ENCODE measurements around the gene MAPKAP1.

The MAPKAP1 gene

DNA sequence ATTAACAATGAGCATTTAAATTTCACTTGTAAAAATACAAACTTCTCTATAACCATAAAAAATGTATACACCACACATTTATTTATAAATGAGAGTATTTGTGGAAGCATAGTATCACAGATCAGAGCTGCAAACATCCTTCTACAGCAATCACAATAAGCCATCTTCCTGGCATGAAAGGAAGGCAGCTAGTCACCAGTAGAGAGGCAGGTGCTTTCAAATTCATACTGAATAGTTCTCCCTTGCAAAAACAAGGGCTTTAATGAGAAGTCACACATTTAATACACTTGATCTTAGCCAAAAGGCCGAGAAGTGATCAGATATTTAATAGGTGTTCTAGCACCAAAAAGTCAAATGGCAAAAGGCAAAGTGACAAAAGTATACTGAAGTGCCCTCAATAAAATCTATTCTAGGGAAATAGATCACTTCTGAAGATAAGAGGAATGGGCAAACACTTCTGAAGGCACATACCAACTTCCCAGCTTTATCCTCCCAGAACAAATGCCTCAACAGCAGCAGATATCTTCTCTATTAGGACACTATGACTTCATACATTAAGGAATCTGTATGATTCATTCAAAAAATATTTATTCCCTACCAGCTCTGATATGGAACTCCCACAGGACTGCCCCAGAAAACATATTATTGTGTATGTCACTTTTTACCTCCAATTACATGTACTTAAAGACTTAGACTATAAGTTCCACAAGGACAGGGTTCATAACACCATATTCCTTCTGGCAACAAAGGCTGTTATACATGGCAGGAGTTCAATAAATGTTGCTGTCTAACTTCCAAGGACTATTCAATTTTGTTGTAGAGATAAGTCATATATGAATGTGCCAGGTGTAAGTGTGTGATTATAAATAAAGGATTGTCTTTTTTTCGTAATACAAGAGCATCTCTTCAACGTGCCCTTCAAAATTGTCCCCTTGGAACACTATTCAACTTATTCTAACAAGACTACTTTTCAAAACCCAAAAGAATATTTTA, 31.7 kb downstream of the MAPKAP1 start:
- TF ChIP-seq SIN3A (IDR thresholded peaks at IDR 0.05; ENCODE audit: borderline replicate concordance, insufficient read depth, low read length) (no peak), FOXP2 (optimal IDR thresholded peaks at IDR 0.05; ENCODE audit: borderline replicate concordance, extremely low read depth, extremely low read length, insufficient read depth) (no peak), POLR2AphosphoS5 (IDR thresholded peaks at IDR 0.05; ENCODE audit: low read depth, low read length) (no peak), TAF1 (IDR thresholded peaks at IDR 0.05; ENCODE audit: borderline replicate concordance, insufficient read depth, low read length) (no peak)
- TF ChIP-seq, protein P1, sequence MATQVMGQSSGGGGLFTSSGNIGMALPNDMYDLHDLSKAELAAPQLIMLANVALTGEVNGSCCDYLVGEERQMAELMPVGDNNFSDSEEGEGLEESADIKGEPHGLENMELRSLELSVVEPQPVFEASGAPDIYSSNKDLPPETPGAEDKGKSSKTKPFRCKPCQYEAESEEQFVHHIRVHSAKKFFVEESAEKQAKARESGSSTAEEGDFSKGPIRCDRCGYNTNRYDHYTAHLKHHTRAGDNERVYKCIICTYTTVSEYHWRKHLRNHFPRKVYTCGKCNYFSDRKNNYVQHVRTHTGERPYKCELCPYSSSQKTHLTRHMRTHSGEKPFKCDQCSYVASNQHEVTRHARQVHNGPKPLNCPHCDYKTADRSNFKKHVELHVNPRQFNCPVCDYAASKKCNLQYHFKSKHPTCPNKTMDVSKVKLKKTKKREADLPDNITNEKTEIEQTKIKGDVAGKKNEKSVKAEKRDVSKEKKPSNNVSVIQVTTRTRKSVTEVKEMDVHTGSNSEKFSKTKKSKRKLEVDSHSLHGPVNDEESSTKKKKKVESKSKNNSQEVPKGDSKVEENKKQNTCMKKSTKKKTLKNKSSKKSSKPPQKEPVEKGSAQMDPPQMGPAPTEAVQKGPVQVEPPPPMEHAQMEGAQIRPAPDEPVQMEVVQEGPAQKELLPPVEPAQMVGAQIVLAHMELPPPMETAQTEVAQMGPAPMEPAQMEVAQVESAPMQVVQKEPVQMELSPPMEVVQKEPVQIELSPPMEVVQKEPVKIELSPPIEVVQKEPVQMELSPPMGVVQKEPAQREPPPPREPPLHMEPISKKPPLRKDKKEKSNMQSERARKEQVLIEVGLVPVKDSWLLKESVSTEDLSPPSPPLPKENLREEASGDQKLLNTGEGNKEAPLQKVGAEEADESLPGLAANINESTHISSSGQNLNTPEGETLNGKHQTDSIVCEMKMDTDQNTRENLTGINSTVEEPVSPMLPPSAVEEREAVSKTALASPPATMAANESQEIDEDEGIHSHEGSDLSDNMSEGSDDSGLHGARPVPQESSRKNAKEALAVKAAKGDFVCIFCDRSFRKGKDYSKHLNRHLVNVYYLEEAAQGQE (IDR thresholded peaks at IDR 0.05; ENCODE audit: insufficient read depth in 1 of 2, low read depth in 2 of 2, low read length in 2 of 2), result no peak

DNA sequence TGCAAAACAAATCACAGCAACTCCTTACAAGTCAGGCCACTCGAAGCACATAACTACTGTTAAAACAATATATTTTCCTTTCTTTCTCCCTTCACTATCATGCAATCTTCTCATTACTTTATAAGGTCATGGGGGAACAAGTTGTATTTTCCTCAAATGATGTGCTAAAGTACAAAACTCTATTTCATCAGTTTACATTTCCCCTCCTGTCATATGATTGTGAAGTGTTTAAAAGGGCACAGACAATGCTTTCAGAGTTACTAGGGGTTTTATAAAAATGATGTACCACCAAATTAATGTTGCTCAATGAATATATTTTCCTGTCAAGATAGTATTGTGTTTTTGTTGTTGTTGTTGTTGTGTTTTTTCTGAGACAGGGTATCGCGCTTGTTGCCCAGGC, 34.1 kb downstream of the MAPKAP1 start:
- TF ChIP-seq POLR2AphosphoS5 (IDR thresholded peaks at IDR 0.05; ENCODE audit: low read depth, low read length) (no peak), TAF1 (IDR thresholded peaks at IDR 0.05; ENCODE audit: borderline replicate concordance, insufficient read depth, low read length) (no peak), FOXP2 (optimal IDR thresholded peaks at IDR 0.05; ENCODE audit: borderline replicate concordance, extremely low read depth, extremely low read length, insufficient read depth) (no peak), SIN3A (IDR thresholded peaks at IDR 0.05; ENCODE audit: borderline replicate concordance, insufficient read depth, low read length) (no peak)
- TF ChIP-seq, protein P1 (IDR thresholded peaks at IDR 0.05; ENCODE audit: insufficient read depth in 1 of 2, low read depth in 2 of 2, low read length in 2 of 2), result no peak

DNA sequence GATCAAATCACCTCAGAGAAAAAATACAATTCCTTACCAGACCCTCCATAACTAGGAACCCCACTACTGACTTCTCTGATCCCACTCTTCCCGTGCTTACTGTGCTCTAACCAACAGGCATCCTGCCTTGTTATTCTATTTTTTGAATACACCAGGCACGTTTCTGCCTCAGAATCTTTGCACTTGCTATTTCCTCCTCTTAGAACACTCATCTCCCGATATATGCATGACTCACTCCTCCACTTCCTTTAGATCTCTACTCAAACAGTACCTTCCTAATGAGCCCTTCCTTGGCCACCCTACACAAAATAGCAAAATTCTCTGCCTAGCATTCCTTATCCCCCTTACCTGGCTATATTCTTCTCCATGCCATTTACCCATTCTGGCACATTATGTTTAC, 43.9 kb downstream of the MAPKAP1 start:
- TF ChIP-seq TAF1 (IDR thresholded peaks at IDR 0.05; ENCODE audit: borderline replicate concordance, insufficient read depth, low read length) (no peak), FOXP2 (optimal IDR thresholded peaks at IDR 0.05; ENCODE audit: borderline replicate concordance, extremely low read depth, extremely low read length, insufficient read depth) (no peak), POLR2AphosphoS5 (IDR thresholded peaks at IDR 0.05; ENCODE audit: low read depth, low read length) (no peak), SIN3A (IDR thresholded peaks at IDR 0.05; ENCODE audit: borderline replicate concordance, insufficient read depth, low read length) (no peak)
- TF ChIP-seq, protein P1 (IDR thresholded peaks at IDR 0.05; ENCODE audit: insufficient read depth in 1 of 2, low read depth in 2 of 2, low read length in 2 of 2), result no peak

DNA sequence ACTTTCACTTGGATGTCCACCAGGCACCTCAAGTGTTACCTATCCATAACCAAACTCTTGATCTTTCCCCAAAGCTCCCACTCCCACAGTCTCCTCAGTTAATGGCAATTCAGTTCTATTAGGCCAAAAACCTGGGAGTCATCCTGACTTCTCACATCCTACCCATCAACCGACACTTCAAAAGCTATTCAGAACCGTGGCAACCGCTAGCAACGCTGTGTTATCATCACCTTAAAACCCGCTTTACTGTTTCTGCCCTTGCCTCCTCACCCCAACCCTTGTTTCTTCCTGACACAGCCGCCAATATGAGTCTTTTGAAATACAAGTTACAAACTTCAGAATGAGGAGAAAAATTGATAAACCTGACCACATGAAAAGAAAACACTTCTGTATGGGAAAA, 46.5 kb downstream of the MAPKAP1 start:
- TF ChIP-seq SIN3A (IDR thresholded peaks at IDR 0.05; ENCODE audit: borderline replicate concordance, insufficient read depth, low read length) (no peak), TAF1 (IDR thresholded peaks at IDR 0.05; ENCODE audit: borderline replicate concordance, insufficient read depth, low read length) (no peak), POLR2AphosphoS5 (IDR thresholded peaks at IDR 0.05; ENCODE audit: low read depth, low read length) (no peak), FOXP2 (optimal IDR thresholded peaks at IDR 0.05; ENCODE audit: borderline replicate concordance, extremely low read depth, extremely low read length, insufficient read depth) (no peak)
- TF ChIP-seq, protein P1 (IDR thresholded peaks at IDR 0.05; ENCODE audit: insufficient read depth in 1 of 2, low read depth in 2 of 2, low read length in 2 of 2), result no peak
